HG02571 (cell line): Measurements from ENCODE around the gene TTC27.
"Not testable (repeated sequence)": the region's sequence is repeated elsewhere in the genome, so short reads cannot be mapped to it uniquely, and the experiment has no call there.

Experiments
- ATAC-seq: cut with Tn5 transposase; IDR thresholded peaks from one replicate; pipeline ENCODE4 v1.9.1; 2021; ENCODE audit warnings: mild to moderate bottlenecking, moderate library complexity; ENCODE audit not compliant: unreplicated experiment

TTC27 gene

GRCh38 chr2:32718752-32719151 lies 90.9 kb downstream of the TTC27 start:
- no peak for ATAC-seq

DNA sequence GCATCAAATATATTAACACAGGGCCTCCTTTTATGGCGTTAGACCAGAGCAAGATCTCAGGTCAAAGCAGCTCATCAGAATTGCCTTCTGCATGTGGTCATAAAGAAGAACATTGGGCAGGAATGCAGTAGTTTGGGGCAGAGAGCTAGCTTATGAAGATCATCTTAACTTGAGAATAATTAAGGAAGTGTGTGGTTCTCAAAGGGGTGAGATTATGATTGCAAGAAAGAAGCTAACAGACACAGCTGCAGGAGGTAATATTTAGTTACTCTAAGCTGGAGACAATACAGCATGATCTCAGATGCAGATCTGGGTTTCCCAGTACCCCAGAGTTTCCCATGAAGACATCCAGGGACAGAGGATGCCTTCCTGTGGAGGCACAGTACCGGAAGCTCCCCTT lies 91.6 kb downstream of the TTC27 start:
- ATAC-seq: no peak

DNA sequence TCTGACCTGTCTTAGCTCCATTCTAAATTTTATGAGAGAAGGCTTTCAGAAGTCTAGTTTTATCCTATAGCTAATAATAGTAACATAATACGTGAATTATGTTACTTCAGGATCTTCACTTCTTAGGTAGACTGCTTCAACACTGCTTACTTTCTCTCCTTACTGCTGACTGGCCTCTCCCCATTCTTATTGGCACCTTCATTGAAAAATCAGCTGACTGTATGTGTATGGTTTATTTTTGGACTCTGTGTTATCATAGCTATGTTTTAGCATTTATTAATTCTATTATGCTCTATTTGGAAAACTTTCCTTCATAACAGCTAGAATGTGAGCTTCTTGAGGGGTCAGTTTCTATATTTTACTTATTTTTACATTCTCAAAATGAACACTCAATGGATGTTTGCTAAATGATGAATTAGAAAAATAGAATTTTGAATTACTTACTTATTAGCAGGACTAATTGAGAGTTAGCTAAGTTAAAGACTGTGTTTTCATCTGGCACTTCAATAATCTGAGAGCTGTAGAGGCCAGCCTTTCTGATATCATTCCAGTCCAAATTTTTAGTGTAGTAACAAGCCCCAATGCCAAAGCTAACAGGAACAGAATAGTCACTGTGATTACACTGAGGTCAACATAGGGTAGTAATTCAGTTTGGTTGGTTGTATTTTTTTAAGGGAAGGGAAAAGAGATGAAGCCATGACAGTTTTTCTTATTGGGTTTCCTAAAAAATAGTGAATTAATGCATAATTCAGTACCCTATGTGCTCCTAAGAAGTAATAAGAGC lies 92.3 kb downstream of the TTC27 start:
- no peak for ATAC-seq

DNA sequence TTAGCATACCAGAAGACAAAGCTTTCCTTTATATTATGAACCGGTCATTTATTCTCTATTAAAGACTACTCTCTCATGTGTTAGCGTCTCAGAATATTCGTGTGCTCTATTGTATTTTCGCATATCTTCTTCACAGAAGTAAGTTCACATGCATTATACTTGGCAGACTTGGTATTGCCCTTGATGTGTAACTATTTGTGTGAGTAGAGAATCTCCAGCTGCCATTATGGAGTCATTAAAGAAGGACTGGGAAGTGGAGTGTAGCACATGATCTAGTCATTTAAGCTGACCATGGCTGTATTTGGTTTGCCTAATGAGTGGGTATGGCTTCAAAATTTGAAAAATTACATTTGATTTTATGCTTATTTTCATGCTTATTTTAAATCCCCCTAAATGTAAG lies 92.9 kb downstream of the TTC27 start:
- no peak for ATAC-seq

DNA sequence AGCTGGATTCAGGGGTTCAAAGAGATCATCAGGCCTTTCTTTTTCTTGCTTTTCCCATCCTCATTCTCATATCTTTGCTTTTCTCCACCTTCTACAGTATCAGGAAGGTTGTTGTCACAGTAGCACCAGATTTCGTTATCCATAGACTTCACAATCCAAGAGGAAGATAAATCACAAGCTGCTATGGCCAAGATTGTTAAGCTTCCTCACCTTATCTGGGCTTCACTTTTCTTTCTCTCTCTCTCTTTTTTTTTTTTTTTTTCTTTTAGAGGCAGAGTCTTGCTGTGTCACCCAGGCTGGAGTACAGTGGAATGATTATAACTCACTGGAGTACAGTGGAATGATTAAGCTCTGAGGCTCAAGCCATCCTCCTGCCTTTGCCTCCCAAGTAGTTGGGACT lies 93.5 kb downstream of the TTC27 start:
- no peak for ATAC-seq

GRCh38 chr2:32723467-32724079 lies 95.7 kb downstream of the TTC27 start:
- no peak for ATAC-seq

- not testable (repeated sequence) for ATAC-seq
These were observed 98.8 kb downstream of the TTC27 start for GRCh38 chr2:32726678-32727077.

GRCh38 chr2:32727157-32727556 lies 99.3 kb downstream of the TTC27 start:
- no peak for ATAC-seq

GRCh38 chr2:32730958-32731357 lies 103.1 kb downstream of the TTC27 start:
- not testable (repeated sequence) for ATAC-seq

DNA sequence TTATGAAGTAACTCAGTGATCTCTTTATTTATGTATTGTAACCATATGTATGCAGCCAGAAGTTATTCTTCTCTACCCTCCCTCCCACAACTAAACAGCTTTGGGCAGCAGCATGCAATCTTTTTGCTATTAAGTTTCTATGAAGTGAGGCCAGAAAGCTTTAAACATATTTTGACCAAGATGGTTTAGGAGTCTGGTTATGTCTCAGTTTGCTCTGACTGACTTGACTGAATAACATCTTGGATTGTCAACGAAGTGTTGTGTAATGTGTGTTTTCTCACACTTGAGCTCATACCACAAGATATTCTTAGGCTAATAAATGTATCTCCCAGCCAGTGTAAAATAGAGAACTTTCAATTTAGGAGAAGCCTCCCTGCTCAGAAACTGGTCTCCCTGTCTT lies 104.3 kb downstream of the TTC27 start:
- no peak for ATAC-seq

DNA sequence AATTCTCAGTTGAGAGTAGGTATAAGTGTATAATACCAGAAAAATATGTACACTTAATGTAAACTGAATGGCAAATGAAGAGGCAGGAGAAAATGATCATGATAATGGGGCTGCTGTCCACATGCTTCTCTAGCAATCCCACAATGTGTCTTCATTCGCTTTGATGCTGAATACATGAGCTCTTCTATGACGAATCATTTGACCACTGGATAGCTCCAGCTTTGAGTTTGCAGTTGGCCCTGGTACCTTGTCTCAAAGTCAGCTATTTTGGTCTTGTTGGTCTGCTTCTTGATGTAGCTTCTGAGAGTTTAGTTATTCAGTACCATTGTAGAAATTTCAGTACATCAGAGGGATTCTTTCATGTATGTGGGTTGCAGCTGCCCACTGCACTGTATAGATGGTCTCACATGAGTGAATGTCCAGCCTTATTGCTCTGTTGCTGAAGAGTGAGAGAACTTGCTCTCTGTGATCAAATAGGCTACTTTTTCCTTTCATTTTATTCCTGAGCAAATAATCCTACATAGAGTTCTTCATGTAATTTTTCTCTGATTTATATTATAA lies 105.1 kb downstream of the TTC27 start:
- ATAC-seq: no peak

GRCh38 chr2:32735348-32735747 lies 107.5 kb downstream of the TTC27 start:
- no peak for ATAC-seq

DNA sequence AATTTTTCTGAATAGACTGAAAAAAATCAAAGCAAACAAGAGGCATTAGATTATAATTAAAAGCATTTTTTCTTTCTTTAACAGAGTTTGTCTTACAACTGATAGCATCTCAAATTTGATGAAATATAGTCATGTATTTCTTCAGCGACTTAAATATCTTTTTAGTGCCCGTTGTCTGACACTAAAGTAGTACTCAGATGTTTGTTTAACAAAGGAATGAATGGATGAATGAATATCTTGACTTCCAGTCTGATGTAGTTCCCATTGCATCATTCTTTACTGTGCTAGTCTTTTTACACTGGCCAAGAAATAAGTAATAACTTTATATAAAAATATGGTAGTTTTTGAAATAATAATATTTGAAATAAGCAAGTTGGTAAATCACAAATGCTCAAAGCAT lies 111.1 kb downstream of the TTC27 start:
- ATAC-seq: no peak

DNA sequence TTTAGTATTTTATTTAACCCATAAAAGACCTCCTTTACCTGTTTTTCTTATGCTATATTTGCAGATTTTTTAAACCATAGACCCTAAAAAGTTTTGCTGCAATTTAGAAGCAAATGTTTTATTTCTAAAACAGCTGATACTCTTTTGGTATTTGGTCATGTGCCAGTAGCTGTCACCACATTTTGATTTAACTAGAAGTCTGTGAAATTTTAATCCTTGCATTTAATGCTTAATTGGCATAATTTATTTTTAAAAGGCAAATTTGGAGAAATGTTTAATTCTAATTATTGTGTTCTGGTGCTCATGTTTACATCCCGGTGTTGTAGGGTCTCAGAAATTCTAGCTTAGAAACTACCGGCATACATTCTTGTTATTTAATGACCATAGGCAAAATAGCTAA lies 111.8 kb downstream of the TTC27 start:
- ATAC-seq: no peak

GRCh38 chr2:32741575-32741974 lies 113.7 kb downstream of the TTC27 start:
- no peak for ATAC-seq

DNA sequence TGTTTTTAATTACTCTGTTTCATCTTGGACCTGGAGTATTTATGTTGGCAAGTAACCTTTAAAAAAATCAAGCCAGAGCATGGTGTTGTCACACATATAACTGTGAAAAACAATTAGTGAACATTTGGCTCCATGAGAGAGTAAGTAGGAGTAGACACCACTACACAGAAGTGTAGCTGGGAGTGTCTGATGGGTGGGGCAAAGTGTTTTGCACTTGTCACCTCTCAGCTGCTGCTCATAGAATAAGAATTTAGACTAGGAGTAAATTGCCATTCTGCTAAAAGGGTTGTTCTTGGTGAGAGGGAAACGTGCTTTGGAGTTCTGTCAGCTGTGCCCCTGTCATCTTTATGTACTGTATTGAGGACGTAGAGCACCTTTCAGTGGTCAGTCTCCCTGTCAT lies 114.5 kb downstream of the TTC27 start:
- ATAC-seq: no peak

GRCh38 chr2:32743480-32744236 lies 115.8 kb downstream of the TTC27 start:
- ATAC-seq: no peak

DNA sequence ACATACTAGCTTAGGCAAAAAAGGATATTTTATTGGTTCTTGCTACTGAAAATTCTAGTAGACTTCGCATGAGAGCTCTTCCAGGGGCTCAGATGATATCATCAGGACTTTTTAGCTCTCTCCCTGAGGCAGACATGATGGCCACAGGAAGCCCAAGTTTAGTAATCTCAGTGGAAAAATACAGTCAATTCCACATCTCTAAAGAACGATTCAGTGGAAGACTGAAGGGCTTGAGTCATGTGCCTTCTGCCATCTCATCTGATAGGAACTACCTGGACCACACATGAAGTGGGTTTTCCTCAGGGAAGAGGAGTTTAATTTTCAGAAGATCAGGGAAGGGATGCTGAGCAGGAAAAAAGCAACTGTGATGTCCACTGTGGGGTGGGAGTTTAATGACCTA lies 117.3 kb downstream of the TTC27 start:
- ATAC-seq: no peak

DNA sequence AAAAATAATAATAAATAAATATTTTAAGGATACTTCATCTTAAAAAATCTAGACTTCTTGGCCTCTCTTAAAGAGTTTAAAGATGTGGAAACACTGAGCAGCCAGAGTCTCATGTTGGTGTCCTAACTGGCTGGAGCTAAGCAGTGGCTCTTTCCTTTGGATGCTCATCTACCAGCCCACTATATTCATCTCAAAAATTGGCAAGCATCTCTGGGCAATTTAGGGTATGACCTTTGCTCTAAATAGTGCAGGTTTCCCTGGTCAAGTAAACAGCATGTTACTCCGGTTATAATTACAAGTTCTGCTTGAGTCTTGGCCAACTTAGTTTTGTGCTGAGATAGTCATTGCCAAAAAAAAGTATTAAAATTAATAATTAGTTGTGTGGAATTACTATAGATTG lies 117.8 kb downstream of the TTC27 start:
- ATAC-seq: no peak

DNA sequence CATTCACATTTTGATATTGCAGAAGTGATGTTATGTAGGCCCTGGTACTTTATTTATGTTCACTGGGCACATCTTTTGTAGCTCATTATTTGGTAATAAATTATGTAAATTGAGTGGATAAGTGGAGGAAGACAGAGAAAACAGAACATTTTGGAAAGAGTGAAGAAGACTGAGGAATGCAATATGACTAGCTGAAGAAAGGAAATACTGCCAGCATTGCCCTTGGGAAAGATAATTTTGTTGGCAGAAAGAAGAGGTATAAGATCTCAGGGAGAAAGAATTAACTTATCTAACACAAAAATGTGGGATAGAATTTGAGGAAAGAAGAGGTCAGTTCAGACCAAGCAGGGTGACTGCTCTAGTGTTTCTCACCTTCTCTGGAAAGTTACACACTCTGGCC lies 118.8 kb downstream of the TTC27 start:
- no peak for ATAC-seq

- ATAC-seq: no peak
These were observed 120.3 kb downstream of the TTC27 start for GRCh38 chr2:32748158-32748557.

- ATAC-seq: no peak
These were observed 123.0 kb downstream of the TTC27 start for GRCh38 chr2:32750880-32751279.
